K562 (cell line): ENCODE results near the gene LRP6. TPM values are rescaled to one million over a fixed set of nuclear protein-coding genes. Genes with fewer than 3 reads are reported as not detected.

ENCODE experiments used
- DMBX1 ChIP-seq: fragments of 250-450 bp; sonication (Bioruptor Pico); IDR thresholded peaks from 2 replicates; pipeline ENCODE4 v1.8.0; 2022; ENCODE audit warnings: inconsistent platforms, mild to moderate bottlenecking, moderate library complexity, borderline replicate concordance
- FOXJ2 ChIP-seq: fragments of 200-800 bp; sonication (Bioruptor generic); IDR thresholded peaks from 2 replicates; pipeline ENCODE4 v1.6.1; 2016; ENCODE audit warnings: missing genetic modification characterization, missing compliant biosample characterization
- KLF13 ChIP-seq: fragments of 450-650 bp; IDR thresholded peaks from 2 replicates; pipeline ENCODE4 v1.6.1; 2016; ENCODE audit warnings: missing genetic modification characterization, low read depth, mild to moderate bottlenecking, missing compliant biosample characterization, moderate library complexity, borderline replicate concordance
- MAFG ChIP-seq: fragments of 450-650 bp; conservative IDR thresholded peaks from 2 replicates; pipeline ENCODE4 v1.6.1; 2016; ENCODE audit warnings: missing genetic modification characterization, missing compliant biosample characterization
- NCOA1 ChIP-seq: fragments of 450-650 bp; IDR thresholded peaks from 2 replicates; pipeline ENCODE4 v1.6.1; 2016; ENCODE audit warnings: low read depth
- NCOA4 ChIP-seq: fragments of 450-650 bp; IDR thresholded peaks from 2 replicates; pipeline ENCODE4 v1.6.1; 2018; ENCODE audit warnings: mild to moderate bottlenecking; ENCODE audit not compliant: partially characterized antibody
- RAD21 ChIP-seq, 2 experiments: fragments of 250-450 bp in 1 of 2; fragments of 450-650 bp in 1 of 2; sonication (Bioruptor Pico) in 1 of 2; formaldehyde crosslinking in 1 of 2; IDR thresholded peaks in 1 of 2; conservative IDR thresholded peaks in 1 of 2; 2 replicates each; pipeline versions ENCODE4 v1.4.0 to v1.8.0; 2020 to 2022; ENCODE audit warnings: mild to moderate bottlenecking in 2 of 2, moderate library complexity in 1 of 2
- RBM25 ChIP-seq: fragments of 200-400 bp; formaldehyde crosslinking; IDR thresholded peaks from 2 replicates; pipeline ENCODE4 v1.6.1; 2018; ENCODE audit warnings: low read length, low read depth, moderate library complexity; ENCODE audit not compliant: severe bottlenecking
- SIN3B ChIP-seq: fragments of 450-650 bp; IDR thresholded peaks from 2 replicates; pipeline ENCODE4 v1.6.1; 2017; ENCODE audit warnings: low read depth, mild to moderate bottlenecking, moderate library complexity
- TBL1XR1 ChIP-seq, 2 experiments: IDR thresholded peaks; 2 replicates each; pipeline ENCODE4 v1.6.1; 2012; ENCODE audit warnings: improper control_type of control experiment in 2 of 2, low read length in 2 of 2, mild to moderate bottlenecking in 1 of 2
- ZC3H4 ChIP-seq: sonication (generic); formaldehyde crosslinking; IDR thresholded peaks from 2 replicates; pipeline ENCODE4 v1.9.0; 2021; ENCODE audit warnings: missing genetic modification reagents, borderline replicate concordance
- ZFP1 ChIP-seq: fragments of 450-650 bp; formaldehyde crosslinking; IDR thresholded peaks from 2 replicates; pipeline ENCODE4 v1.4.0; 2020; ENCODE audit warnings: mild to moderate bottlenecking, mixed read lengths
- polyA plus RNA-seq, 8 experiments: library from polyadenylated mRNA; depleted of rRNA in 4 of 8; stranded (reverse) in 5 of 8; unstranded in 3 of 8; fragments of >200 nt; fragmentation: Nextera tagmentation in 2 of 8; fragmentation: Illumina TruSeq in 1 of 8; extraction: Ambion mirVana in 2 of 8; extraction: Trizol in 1 of 8; gene quantifications; 2 replicates each; pipeline versions ENCODE4 v1.2.1 to v1.2.3, GENCODE V29; 2011 to 2014; ENCODE audit warnings: inconsistent platforms in 1 of 8, missing spikeins in 1 of 8
- total RNA-seq, 7 experiments: library from RNA; depleted of rRNA in 6 of 7; stranded (reverse); fragments of >200 nt in 6 of 7; fragmentation: Illumina TruSeq in 2 of 7; extraction: Trizol in 2 of 7; gene quantifications; 2 replicates each; pipeline versions ENCODE4 v1.2.1 to v1.2.3, GENCODE V29; 2011 to 2021; ENCODE audit warnings: low replicate concordance in 1 of 7
- TF ChIP-seq, protein P1 (sequence below): sonication (generic); formaldehyde crosslinking; IDR thresholded peaks from 2 replicates; pipeline ENCODE4 v1.8.0; 2022; ENCODE audit warnings: missing genetic modification reagents, mild to moderate bottlenecking, borderline replicate concordance
- TF ChIP-seq, protein P2 (sequence below): IDR thresholded peaks from 2 replicates; pipeline ENCODE4 v1.6.1; 2014; ENCODE audit warnings: antibody characterized with exemption
- TF ChIP-seq, protein P3 (sequence below): sonication (generic); formaldehyde crosslinking; IDR thresholded peaks from 2 replicates; pipeline ENCODE4 v1.8.1; 2023; ENCODE audit warnings: mild to moderate bottlenecking, missing genetic modification reagents
- TF ChIP-seq, protein P4 (sequence below): fragments of 250-450 bp; sonication (Bioruptor Pico); IDR thresholded peaks from 2 replicates; pipeline ENCODE4 v1.4.0; 2020; ENCODE audit warnings: borderline replicate concordance
- TF ChIP-seq, protein P5 (sequence below): fragments of 450-650 bp; IDR thresholded peaks from 2 replicates; pipeline ENCODE4 v1.6.1; 2016; ENCODE audit warnings: antibody characterized with exemption
- TF ChIP-seq, protein P6 (sequence below): fragments of 450-650 bp; IDR thresholded peaks from 2 replicates; pipeline ENCODE4 v1.7.0; 2016; ENCODE audit warnings: borderline replicate concordance

Gene LRP6
- total and polyA plus RNA-seq, 9 of the 15 experiments (the other 6 are each of a cell fraction or from before 2014, with no cell fraction given) = 3.0 to 17.0 (median 10.8) TPM

DNA sequence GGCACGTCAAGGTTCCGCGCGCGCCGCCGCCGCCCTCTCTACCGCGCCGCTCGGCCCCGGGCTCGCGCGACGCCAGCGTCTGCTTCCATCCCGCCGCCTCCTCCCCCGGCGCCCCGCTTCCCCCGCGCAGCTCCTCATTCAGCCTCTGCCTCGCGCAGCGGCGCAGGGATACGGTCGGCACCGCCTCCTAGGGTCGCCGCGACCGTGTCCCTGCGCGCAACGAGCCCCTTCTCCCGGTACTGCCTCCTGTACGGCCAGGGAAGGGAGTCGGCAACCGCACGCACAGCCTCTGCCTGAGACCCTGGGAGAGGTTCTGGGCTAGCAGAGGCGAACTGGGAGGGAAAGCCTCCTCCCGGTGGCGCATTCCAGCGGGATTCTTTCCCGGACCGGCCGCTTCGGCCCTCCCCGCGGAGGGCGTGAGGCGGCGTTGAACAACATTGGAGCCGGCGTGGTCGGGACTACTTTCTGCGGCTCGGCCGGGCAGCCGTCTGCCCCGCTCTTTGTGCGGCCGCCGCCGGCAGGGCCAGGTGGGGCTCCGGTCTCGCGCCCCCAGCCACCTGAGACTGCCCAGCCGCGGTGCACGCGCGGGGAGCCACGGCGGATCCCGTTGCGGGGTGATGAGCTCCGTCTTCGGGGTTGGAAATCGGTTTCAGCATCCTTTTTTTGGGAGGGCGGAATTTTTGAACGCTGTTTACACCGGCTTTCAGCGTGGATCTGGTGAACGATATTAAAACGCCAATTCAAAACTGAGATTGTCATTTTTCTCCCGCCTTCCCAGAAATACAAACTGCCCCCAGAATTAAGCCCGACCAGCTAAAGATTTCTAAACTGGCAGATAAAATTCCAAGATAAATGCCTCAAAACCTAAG lies at the start of gene LRP6 (continued):
- TF ChIP-seq, protein P1, sequence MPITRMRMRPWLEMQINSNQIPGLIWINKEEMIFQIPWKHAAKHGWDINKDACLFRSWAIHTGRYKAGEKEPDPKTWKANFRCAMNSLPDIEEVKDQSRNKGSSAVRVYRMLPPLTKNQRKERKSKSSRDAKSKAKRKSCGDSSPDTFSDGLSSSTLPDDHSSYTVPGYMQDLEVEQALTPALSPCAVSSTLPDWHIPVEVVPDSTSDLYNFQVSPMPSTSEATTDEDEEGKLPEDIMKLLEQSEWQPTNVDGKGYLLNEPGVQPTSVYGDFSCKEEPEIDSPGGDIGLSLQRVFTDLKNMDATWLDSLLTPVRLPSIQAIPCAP (CRISPR knock-in tag) = no peak
- TF ChIP-seq MAFG (tag) (no peak), RAD21 (CRISPR knock-in tag; conservative IDR thresholded peaks at IDR 0.05 in 1 of 2, IDR thresholded peaks at IDR 0.05 in 1 of 2) (no peak), ZC3H4 (CRISPR knock-in tag) (no peak), RBM25 (no peak), TBL1XR1 (IDR thresholded peaks at IDR 0.05; ENCODE audit: low read length in 2 of 2) (no peak), DMBX1 (peak; percentile 14; the same call in 1 of the 2 replicates), ZFP1 (CRISPR knock-in tag) (no peak), KLF13 (tag) (peak; percentile 82), FOXJ2 (tag) (no peak), SIN3B (peak; percentile 62; the same call in 1 of the 2 replicates), NCOA4 (no peak), NCOA1 (peak; percentile 73)
- TF ChIP-seq, protein P2, sequence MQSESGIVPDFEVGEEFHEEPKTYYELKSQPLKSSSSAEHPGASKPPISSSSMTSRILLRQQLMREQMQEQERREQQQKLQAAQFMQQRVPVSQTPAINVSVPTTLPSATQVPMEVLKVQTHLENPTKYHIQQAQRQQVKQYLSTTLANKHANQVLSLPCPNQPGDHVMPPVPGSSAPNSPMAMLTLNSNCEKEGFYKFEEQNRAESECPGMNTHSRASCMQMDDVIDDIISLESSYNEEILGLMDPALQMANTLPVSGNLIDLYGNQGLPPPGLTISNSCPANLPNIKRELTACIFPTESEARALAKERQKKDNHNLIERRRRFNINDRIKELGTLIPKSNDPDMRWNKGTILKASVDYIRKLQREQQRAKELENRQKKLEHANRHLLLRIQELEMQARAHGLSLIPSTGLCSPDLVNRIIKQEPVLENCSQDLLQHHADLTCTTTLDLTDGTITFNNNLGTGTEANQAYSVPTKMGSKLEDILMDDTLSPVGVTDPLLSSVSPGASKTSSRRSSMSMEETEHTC = no peak
- TF ChIP-seq, protein P3, sequence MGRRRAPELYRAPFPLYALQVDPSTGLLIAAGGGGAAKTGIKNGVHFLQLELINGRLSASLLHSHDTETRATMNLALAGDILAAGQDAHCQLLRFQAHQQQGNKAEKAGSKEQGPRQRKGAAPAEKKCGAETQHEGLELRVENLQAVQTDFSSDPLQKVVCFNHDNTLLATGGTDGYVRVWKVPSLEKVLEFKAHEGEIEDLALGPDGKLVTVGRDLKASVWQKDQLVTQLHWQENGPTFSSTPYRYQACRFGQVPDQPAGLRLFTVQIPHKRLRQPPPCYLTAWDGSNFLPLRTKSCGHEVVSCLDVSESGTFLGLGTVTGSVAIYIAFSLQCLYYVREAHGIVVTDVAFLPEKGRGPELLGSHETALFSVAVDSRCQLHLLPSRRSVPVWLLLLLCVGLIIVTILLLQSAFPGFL = no peak
- TF ChIP-seq, protein P4, sequence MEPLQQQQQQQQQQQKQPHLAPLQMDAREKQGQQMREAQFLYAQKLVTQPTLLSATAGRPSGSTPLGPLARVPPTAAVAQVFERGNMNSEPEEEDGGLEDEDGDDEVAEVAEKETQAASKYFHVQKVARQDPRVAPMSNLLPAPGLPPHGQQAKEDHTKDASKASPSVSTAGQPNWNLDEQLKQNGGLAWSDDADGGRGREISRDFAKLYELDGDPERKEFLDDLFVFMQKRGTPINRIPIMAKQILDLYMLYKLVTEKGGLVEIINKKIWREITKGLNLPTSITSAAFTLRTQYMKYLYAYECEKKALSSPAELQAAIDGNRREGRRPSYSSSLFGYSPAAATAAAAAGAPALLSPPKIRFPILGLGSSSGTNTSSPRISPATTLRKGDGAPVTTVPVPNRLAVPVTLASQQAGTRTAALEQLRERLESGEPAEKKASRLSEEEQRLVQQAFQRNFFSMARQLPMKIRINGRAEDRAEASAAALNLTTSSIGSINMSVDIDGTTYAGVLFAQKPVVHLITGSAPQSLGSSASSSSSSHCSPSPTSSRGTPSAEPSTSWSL (CRISPR knock-in tag) = no peak
- TF ChIP-seq, protein P5, sequence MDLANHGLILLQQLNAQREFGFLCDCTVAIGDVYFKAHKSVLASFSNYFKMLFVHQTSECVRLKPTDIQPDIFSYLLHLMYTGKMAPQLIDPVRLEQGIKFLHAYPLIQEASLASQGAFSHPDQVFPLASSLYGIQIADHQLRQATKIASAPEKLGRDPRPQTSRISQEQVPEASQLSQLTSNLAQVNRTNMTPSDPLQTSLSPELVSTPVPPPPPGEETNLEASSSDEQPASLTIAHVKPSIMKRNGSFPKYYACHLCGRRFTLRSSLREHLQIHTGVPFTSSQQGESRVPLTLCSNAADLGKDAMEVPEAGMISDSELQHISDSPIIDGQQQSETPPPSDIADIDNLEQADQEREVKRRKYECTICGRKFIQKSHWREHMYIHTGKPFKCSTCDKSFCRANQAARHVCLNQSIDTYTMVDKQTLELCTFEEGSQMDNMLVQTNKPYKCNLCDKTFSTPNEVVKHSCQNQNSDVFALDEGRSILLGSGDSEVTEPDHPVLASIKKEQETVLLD = peak; percentile 90
- TF ChIP-seq, protein P6, sequence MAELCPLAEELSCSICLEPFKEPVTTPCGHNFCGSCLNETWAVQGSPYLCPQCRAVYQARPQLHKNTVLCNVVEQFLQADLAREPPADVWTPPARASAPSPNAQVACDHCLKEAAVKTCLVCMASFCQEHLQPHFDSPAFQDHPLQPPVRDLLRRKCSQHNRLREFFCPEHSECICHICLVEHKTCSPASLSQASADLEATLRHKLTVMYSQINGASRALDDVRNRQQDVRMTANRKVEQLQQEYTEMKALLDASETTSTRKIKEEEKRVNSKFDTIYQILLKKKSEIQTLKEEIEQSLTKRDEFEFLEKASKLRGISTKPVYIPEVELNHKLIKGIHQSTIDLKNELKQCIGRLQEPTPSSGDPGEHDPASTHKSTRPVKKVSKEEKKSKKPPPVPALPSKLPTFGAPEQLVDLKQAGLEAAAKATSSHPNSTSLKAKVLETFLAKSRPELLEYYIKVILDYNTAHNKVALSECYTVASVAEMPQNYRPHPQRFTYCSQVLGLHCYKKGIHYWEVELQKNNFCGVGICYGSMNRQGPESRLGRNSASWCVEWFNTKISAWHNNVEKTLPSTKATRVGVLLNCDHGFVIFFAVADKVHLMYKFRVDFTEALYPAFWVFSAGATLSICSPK = 0 out of 2 replicates have a peak, but pooled peaks have one; percentile 22
